Epithelial cell of proximal tubule (primary cell): ENCODE results near the gene HIRA. TPM values are rescaled to one million over a fixed set of nuclear protein-coding genes. Genes with fewer than 3 reads are reported as not detected.

Source experiments
- DNase-seq: peaks from one replicate; pipeline ENCODE4 v3.0.0-alpha.2; 2011; ENCODE audit warnings: low read depth
- H3K4me3 ChIP-seq: 2 replicates; pipeline ENCODE4 v1.5.1; 2011; ENCODE audit warnings: low read depth, mild to moderate bottlenecking, low read length
- CTCF ChIP-seq: conservative IDR thresholded peaks from 2 replicates; pipeline ENCODE4 v1.5.1; 2012; ENCODE audit warnings: low read depth, mild to moderate bottlenecking, low read length
- total RNA-seq: library from RNA; depleted of rRNA; stranded (reverse); fragments of >200 nt; gene quantifications from 2 replicates; pipeline ENCODE4 v1.2.3, GENCODE V29; 2015

HIRA gene
- total RNA-seq, 1 donor from 2014 or later, result 13.3 TPM

- no peak for DNase-seq
- TF ChIP-seq CTCF, result no peak
- H3K4me3 ChIP-seq, result no peak overlapping the region
These were observed 12.5 kb downstream of the HIRA start for GRCh38 chr22:19419086-19419463.

GRCh38 chr22:19412923-19413322 is 18.6 kb downstream of the HIRA start:
- DNase-seq, result no peak
- TF ChIP-seq CTCF, result no peak
- H3K4me3 ChIP-seq, result no peak overlapping the region

GRCh38 chr22:19412478-19412877 is 19.1 kb downstream of the HIRA start:
- no peak for TF ChIP-seq CTCF
- no peak overlapping the region for H3K4me3 ChIP-seq
- no peak for DNase-seq

- no peak for TF ChIP-seq CTCF
- no peak overlapping the region for H3K4me3 ChIP-seq
- DNase-seq, result no peak
These were observed 19.9 kb downstream of the HIRA start for GRCh38 chr22:19411690-19412045.

- DNase-seq, result no peak
- no peak for TF ChIP-seq CTCF
These were observed 20.4 kb downstream of the HIRA start for GRCh38 chr22:19410941-19411689.

GRCh38 chr22:19407649-19408606 is 23.6 kb downstream of the HIRA start:
- no peak for TF ChIP-seq CTCF
- no peak overlapping the region for H3K4me3 ChIP-seq
- DNase-seq, result no peak

More at GRCh38 chr22:19410941-19411689, 20.4 kb downstream of the HIRA start:
- H3K4me3 ChIP-seq, result no peak overlapping the region
